Heart right ventricle (tissue), 16 donors: Measurements from ENCODE around the gene GSG1. TPM values are rescaled to one million over a fixed set of nuclear protein-coding genes. Genes with fewer than 3 reads are reported as not detected.
"Not testable (repeated sequence)": the region's sequence is repeated elsewhere in the genome, so short reads cannot be mapped to it uniquely, and the experiment has no call there.

Source experiments
- ATAC-seq, 8 donors: fragments of 200-7000 bp; cut with Tn5 transposase; one replicate each; pipeline ENCODE4 v1.9.1; 2020; ENCODE audit warnings: mild to moderate bottlenecking in 8 of 8, moderate library complexity in 8 of 8, moderate number of reproducible peaks in 1 of 8
- DNase-seq, 2 donors: peaks; one replicate each; pipeline ENCODE4 v3.0.0-alpha.2; 2020
- H3K27ac ChIP-seq, 10 donors: fragments of 200-600 bp; sonication (generic) in 2 of 10; one replicate each; pipeline versions ENCODE4 v1.5.0 to v1.8.0; 2020 to 2022; ENCODE audit warnings: mild to moderate bottlenecking in 3 of 10
- H3K27me3 ChIP-seq, 7 donors: fragments of 200-600 bp; one replicate each; pipeline ENCODE4 v1.8.0; 2021 to 2022; ENCODE audit warnings: mild to moderate bottlenecking in 2 of 7
- H3K36me3 ChIP-seq, 9 donors: fragments of 200-600 bp; sonication (generic) in 1 of 9; one replicate each; pipeline versions ENCODE4 v1.5.0 to v1.8.0; 2020 to 2022; ENCODE audit warnings: mild to moderate bottlenecking in 2 of 9
- H3K4me1 ChIP-seq, 9 donors: fragments of 200-600 bp; sonication (generic) in 1 of 9; one replicate each; pipeline versions ENCODE4 v1.5.0 to v1.8.0; 2020 to 2022; ENCODE audit warnings: mild to moderate bottlenecking in 4 of 9
- H3K4me3 ChIP-seq, 10 donors: fragments of 200-600 bp; sonication (generic) in 2 of 10; one replicate each; pipeline versions ENCODE4 v1.5.0 to v1.8.0; 2020 to 2022; ENCODE audit warnings: mild to moderate bottlenecking in 7 of 10, moderate library complexity in 2 of 10
- H3K9me3 ChIP-seq, 11 donors: fragments of 200-600 bp in 10 of 11; sonication (generic) in 2 of 11; one replicate each; pipeline versions ENCODE4 v1.5.0 to v1.8.0; 2013 to 2022; ENCODE audit warnings: mild to moderate bottlenecking in 2 of 11, control low read depth in 1 of 11, moderate library complexity in 1 of 11
- WGBS, 2 donors: extraction: QIAGEN DNeasy Blood & Tissue Kit; methylation state at CpG; one replicate each; pipeline ENCODE4 v1.1.7; 2013; ENCODE audit warnings: inconsistent platforms in 1 of 2; 5-methylcytosine and 5-hydroxymethylcytosine counted together
- intact Hi-C, 10 donors: fragments of 100-400 bp; cut with DNase I; formaldehyde crosslinking; loops; one replicate each; pipeline versions ENCODE4 v1.11.1 to v1.14.2; 2022
- polyA plus RNA-seq, 2 donors: library from polyadenylated mRNA; stranded (reverse); fragments of 200-250 nt; gene quantifications; one replicate each; pipeline ENCODE4 v1.2.3, GENCODE V29; 2013
- total RNA-seq, 10 donors: library from RNA; stranded (reverse); fragmentation: NEBNext Ultra II Directional in 3 of 10; extraction: Animal tissue kit (Norgen Biotek cat#: 25700) in 3 of 10; gene quantifications; one replicate each; pipeline versions ENCODE4 v1.2.1 to v1.2.4, GENCODE V29; 2021 to 2023
- TF ChIP-seq, protein P1 (sequence below), 9 donors: fragments of 200-600 bp; sonication (generic) in 2 of 9; IDR thresholded peaks; one replicate each; pipeline versions ENCODE4 v1.5.0 to v1.8.0; 2021 to 2022; ENCODE audit warnings: antibody characterized with exemption in 9 of 9, mild to moderate bottlenecking in 5 of 9, moderate library complexity in 1 of 9
- donor health status: Arrhythmogenic right ventricular cardiomyopathy.
- donor health status: ischemic (EF 13 %, LVEDD 7.1; RV severe dilation, severe dysfunction).
- donor health status: healthy with polysubstance abuse.
- donor health status: DM: no; HTN: yes; CAD: no.
- donor health status: DM: no; HTN: no; CAD: no.
- donor health status: ischemic (EF 25% LVEDD 6.9; RV normal size, moderate dysfunction).
- donor health status: ischemic (EF 25% LVEDD 5.7; RV mildly dilated, moderate dysfunction).
- donor health status: healthy.
- donor health status: DM: yes; HTN: yes; CAD: no.
- donor health status: Ischemic cardiomyopathy.
- donor health status: ischemic (EF 35%, LVEDD 5.7; RV mildly dilated, moderate dysfunction).
- donor health status: nonischemic (EF 11% LVEDD 7.7; RV severe dilation, severe dysfunction).
- donor health status: DM: yes; HTN: yes; CAD: no.
- donor health status: PGD.
- donor health status: ischemic (EF 29% LVEDD 5.4; RV normal size, mild dysfunction).
- donor health status: nonischemic (EF 23%, LVEDD 6.1; RV moderate dilation, normal function).

GSG1 gene
- total and polyA plus RNA-seq, 12 donors = not detected

DNA sequence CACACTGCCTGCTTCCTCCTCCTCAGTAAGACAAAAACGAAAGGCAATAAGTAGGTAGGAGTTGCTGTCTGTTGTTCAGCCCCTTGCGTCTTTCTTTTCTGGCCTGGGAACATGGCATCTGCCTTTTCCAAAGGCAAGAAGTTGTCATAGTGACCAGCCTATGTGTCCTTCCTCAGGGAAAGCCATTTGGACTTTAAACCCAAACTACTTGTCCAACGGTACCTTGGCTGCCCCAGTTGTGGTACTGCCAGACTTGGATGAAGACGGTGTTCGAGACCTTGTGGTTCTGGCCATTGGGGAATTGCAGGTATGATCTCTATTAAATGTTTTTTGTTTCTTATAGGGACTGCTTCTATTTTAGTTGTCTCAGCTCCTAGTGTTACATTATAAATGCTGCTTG is 40.8 kb downstream of the GSG1 start:
- 93% methylated on average over 5 of the region's 5 CpGs for WGBS, 2 donors

DNA sequence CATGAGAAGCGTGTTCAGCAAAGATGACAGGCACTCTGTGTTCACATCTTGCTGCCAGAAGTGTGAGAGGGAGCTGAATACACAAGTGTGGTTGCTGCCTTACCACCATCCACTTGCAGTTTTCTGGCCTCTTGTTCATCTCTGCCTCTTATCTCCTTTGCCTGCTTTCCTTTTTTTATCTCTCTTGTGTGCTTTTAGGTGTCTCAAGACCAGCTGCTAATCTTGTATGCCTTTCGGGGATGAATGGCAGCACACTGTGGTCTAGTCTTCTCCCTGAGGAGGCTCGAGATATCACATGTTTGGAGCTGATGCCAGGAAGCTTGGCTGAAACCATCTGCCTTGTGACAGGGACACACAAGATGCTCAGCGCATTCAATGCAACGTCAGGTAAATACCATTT is 42.1 kb downstream of the GSG1 start:
- WGBS, 2 donors = 86 to 91% methylated on average over 5 of the region's 5 CpGs
- no peak for ATAC-seq
- no peaks in the 10 kb centered on the region for H3K9me3 ChIP-seq
- TF ChIP-seq, protein P1, sequence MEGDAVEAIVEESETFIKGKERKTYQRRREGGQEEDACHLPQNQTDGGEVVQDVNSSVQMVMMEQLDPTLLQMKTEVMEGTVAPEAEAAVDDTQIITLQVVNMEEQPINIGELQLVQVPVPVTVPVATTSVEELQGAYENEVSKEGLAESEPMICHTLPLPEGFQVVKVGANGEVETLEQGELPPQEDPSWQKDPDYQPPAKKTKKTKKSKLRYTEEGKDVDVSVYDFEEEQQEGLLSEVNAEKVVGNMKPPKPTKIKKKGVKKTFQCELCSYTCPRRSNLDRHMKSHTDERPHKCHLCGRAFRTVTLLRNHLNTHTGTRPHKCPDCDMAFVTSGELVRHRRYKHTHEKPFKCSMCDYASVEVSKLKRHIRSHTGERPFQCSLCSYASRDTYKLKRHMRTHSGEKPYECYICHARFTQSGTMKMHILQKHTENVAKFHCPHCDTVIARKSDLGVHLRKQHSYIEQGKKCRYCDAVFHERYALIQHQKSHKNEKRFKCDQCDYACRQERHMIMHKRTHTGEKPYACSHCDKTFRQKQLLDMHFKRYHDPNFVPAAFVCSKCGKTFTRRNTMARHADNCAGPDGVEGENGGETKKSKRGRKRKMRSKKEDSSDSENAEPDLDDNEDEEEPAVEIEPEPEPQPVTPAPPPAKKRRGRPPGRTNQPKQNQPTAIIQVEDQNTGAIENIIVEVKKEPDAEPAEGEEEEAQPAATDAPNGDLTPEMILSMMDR (IDR thresholded peaks at IDR 0.05) = no peak
- no peak overlapping the region for H3K27ac ChIP-seq
- H3K4me1 ChIP-seq = peaks cover 0 to 8% (median 0%) of the 10 kb centered on the region in 9 donors
- intact Hi-C loops = no loop called here
- no peak for DNase-seq
- no peaks in the 10 kb centered on the region for H3K27me3 ChIP-seq
- peaks cover 0 to 55% (median 9%) of the 10 kb centered on the region in 9 donors for H3K36me3 ChIP-seq
- no peak overlapping the region for H3K4me3 ChIP-seq

More for the DNA sequence above, 40.8 kb downstream of the GSG1 start:
- intact Hi-C loops = no loop called here
- TF ChIP-seq, protein P1 (IDR thresholded peaks at IDR 0.05) = no peak
- no peak overlapping the region for H3K27ac ChIP-seq
- no peaks in the 10 kb centered on the region for H3K27me3 ChIP-seq
- peaks cover 0 to 65% (median 9%) of the 10 kb centered on the region in 9 donors for H3K36me3 ChIP-seq
- no peaks in the 10 kb centered on the region for H3K9me3 ChIP-seq
- no peak for ATAC-seq
- H3K4me3 ChIP-seq = no peak overlapping the region
- no peak for DNase-seq
- peaks cover 0 to 8% (median 0%) of the 10 kb centered on the region in 9 donors for H3K4me1 ChIP-seq

DNA sequence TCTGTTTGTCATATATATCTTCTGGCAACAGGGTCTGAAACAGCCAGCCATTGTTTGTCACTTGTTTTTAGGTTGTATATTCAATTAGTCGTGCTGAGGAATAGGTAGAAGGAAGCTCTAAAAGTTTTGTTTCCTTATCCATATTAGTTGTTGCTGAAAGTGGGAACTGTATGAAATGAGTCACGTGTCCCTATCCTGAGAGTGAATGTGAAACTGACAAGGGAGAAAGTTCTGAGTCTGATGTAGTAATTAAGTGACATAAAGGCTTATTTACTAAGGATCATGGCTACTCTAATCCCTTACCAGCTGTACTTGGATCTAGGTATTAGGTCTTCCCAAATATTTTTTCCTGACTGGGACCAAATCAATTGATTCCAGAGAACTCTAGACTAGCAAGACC is 42.9 kb downstream of the GSG1 start:
- DNase-seq (no peak), ATAC-seq (no peak)
- TF ChIP-seq, protein P1 (IDR thresholded peaks at IDR 0.05) = no peak
- H3K27ac ChIP-seq = no peak overlapping the region
- H3K4me3 ChIP-seq = no peak overlapping the region
- no peaks in the 10 kb centered on the region for H3K9me3 ChIP-seq
- 90 to 91% methylated on average over 2 of the region's 2 CpGs for WGBS, 2 donors
- H3K36me3 ChIP-seq = peaks cover 0 to 58% (median 9%) of the 10 kb centered on the region in 9 donors
- no peaks in the 10 kb centered on the region for H3K27me3 ChIP-seq
- peaks cover 0 to 8% (median 0%) of the 10 kb centered on the region in 9 donors for H3K4me1 ChIP-seq
- intact Hi-C loops = no loop called here

DNA sequence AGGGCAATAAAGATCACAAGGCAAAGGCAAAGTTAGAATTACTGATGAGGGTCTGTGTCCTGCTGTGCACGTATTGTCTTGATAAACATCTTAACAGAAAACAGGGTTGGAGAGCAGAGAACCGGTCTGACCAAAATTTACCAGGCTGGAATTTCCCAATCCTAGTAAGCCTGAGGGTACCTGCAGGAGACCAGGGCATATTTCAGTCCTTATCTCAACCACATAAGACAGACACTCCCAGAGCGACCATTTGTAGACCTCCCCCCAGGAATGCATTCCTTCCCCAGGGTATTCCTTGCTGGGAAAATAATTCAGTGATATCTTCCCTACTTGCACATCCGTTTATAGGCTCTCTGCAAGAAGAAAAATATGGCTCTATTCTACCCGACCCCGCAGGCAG is 49.9 kb downstream of the GSG1 start:
- DNase-seq, H3K27ac ChIP-seq, H3K4me3 ChIP-seq, ATAC-seq, H3K27me3 ChIP-seq, intact Hi-C loops: not testable (repeated sequence)
- peaks cover 0 to 17% (median 0%) of the 10 kb centered on the region in 9 donors for H3K36me3 ChIP-seq
- peaks cover 0 to 14% (median 6%) of the 10 kb centered on the region in 11 donors for H3K9me3 ChIP-seq
- WGBS, 2 donors = 87 to 93% methylated on average over 6 of the region's 6 CpGs
- peaks cover 0 to 23% (median 0%) of the 10 kb centered on the region in 9 donors for H3K4me1 ChIP-seq

DNA sequence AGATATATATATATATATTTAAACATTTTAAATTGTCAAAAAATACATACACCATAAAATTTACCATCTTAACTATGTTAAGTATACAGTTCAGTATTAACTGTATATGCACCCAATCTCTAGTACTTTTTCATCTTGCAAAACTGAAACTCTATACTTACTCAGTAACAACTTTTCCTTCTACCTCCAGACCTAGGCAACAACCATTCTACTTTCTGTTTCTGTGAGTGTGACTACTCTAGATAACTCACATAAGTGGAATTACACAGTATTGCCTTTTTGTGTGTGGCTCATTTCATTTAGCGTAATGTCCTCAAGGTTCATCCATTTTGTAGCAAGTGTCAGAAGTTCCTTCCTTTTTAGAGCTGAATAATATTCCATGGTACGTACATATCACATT is 51.0 kb downstream of the GSG1 start:
- H3K27me3 ChIP-seq = no peaks in the 10 kb centered on the region
- H3K4me3 ChIP-seq = no peak overlapping the region
- intact Hi-C loops = no loop called here
- peaks cover 0 to 23% (median 0%) of the 10 kb centered on the region in 9 donors for H3K4me1 ChIP-seq
- WGBS, 2 donors = 49 to 50% methylated on average over 2 of the region's 2 CpGs
- H3K36me3 ChIP-seq = peaks cover 0 to 12% (median 0%) of the 10 kb centered on the region in 9 donors
- no peak overlapping the region for H3K27ac ChIP-seq
- ATAC-seq (no peak), DNase-seq (no peak)
- peaks cover 0 to 14% (median 6%) of the 10 kb centered on the region in 11 donors for H3K9me3 ChIP-seq
- TF ChIP-seq, protein P1 (IDR thresholded peaks at IDR 0.05) = no peak
